ENCODE data around the gene PLXNB2. TPM values are rescaled to one million over a fixed set of nuclear protein-coding genes. Genes with fewer than 3 reads are reported as not detected.
A peak's percentile ranks its signal among the peaks of the same experiment; 100 is the strongest.
"Not testable (repeated sequence)": the region's sequence is repeated elsewhere in the genome, so short reads cannot be mapped to it uniquely, and the experiment has no call there.

Gene PLXNB2
- total RNA-seq, 1 experiment from 2014 or later: 42.4 TPM

DNA sequence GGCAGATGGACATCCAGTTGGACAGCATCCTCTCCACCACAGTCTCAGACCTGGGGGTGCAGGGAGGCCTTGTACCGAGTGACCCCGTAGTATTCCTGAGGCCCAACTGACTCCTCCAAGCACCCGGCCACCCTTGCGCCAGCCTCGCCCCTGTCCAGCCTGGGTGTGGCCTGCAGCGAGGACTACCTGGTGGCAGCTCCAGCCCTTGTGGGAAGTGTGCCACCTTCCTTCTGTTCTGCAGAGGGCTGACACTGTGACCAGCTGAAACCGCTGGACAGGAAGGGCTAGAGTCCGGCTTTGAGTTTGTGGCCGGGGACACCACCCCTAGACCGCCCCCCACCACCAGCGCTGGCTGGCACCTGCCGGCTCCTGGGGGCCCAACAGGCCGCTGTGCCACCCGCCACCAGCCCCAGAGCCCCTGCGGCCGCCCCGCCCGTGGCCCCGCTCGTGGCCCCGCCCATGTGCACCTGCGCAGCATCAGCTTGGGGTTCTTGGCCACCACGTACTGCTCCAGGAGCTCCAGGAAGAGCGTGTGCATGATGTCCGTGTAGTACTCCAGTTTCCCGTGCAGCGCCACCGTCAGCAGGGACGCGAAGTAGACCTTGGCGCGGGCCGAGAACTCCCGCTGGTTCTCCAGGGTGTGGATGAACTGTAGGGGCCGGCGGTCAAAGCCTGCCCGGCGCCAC, 27.3 kb downstream of the PLXNB2 start:
- no peak for DNase-seq (ENCODE audit: low spot score)

- no peak for DNase-seq (ENCODE audit: low spot score)
These were observed 28.4 kb downstream of the PLXNB2 start for GRCh38 chr22:50278956-50279619.

- DNase-seq (ENCODE audit: low spot score): no peak
These were observed 29.0 kb downstream of the PLXNB2 start for GRCh38 chr22:50278461-50278860.

DNA sequence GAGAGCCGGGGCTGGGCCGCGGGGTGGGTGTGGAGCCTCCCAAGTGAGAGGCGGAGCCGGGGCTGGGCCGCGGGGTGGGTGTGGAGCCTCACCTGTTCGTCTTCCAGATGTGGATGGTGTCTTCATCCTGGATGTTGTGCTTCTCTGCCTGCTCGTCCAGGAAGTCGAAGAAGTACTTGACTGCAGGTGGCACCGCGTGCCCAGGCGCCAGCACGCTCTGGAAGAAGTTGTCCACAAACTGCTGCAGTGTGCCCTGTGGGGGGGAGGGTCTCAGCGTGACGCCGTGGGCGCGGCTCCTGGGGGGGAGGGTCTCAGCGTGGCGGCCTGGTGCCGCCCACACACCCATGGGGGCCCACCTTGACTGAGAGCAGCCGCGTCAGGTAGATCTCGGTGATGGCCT, 29.7 kb downstream of the PLXNB2 start:
- DNase-seq (ENCODE audit: low spot score): no peak

GRCh38 chr22:50276143-50276542, 31.3 kb downstream of the PLXNB2 start:
- DNase-seq (ENCODE audit: low spot score): no peak

GRCh38 chr22:50275181-50276055, 32.0 kb downstream of the PLXNB2 start:
- no peak for DNase-seq (ENCODE audit: low spot score)

GRCh38 chr22:50274771-50275170, 32.7 kb downstream of the PLXNB2 start:
- no peak for DNase-seq (ENCODE audit: low spot score)

DNA sequence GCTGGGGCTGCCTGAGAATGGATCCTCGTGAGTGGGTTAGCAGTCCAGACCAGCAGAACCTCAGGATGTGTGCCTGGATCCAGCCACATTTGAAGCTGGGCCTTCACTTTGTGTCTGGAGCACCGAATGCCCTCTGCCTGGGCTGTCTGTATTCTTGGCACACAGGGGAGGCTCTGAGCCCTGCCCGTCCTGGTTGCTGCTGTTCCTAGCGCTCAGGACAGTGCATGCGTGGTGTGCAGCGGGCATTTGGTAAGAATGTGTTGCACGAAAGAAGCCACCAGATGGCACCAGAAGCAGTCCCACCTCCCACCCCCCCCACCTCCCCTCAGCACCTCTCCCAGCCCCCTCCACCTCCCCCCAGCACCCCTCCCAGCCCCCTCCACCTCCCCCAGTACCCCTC, 33.1 kb downstream of the PLXNB2 start:
- DNase-seq (ENCODE audit: low spot score): peak; percentile 44

- not testable (repeated sequence) for DNase-seq (ENCODE audit: low spot score)
These were observed 33.7 kb downstream of the PLXNB2 start for GRCh38 chr22:50273781-50274180.

- DNase-seq (ENCODE audit: low spot score): not testable (repeated sequence)
These were observed 34.1 kb downstream of the PLXNB2 start for GRCh38 chr22:50273352-50273751.

GRCh38 chr22:50272044-50272802, 35.2 kb downstream of the PLXNB2 start:
- no peak for DNase-seq (ENCODE audit: low spot score)

- DNase-seq (ENCODE audit: low spot score): no peak
These were observed 35.9 kb downstream of the PLXNB2 start for GRCh38 chr22:50271519-50271970.

DNA sequence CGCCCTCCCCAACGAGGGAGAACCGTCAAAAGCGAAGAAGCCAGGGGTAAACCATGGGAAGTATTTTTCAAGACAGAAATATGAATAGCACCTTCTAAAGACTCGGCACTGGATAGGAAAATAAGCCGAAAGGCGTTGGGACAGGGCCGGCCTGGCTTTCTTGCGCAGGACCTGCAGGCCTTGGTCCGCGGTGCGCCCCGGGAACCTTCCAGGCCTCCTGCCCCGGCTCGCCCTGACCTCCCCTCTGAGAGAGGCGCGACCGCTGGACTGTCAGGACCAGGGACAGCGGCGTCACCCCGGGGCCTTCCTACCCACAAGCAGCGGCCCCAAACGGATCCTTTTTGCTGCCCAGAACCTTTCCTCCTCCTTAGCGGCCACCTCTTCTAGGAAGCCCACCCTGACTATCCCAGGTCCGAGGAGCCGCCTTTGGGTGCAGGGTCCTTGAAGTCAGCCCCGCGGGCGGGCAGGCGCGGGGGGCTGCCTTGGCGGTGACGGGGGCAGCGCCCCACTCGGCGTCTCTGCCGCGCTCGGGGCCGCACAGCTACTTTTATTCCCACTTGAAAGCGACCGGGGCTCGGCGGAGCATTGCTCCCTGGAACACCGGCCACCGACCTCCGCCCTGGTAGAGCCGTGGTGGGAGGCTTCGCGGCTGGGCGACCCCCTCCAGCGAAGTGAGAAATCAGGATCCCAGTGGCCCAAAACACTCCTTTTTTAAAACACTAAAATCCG, 36.6 kb downstream of the PLXNB2 start:
- DNase-seq (ENCODE audit: low spot score): peak; percentile 43

- no peak for DNase-seq (ENCODE audit: low spot score)
These were observed 37.3 kb downstream of the PLXNB2 start, which contains the start of gene MAPK11 for GRCh38 chr22:50269970-50270665. Gene MAPK11, minus strand, starts transcription at chr22:50270380. Its CDS starts 88 bp downstream, at chr22:50270292.

GRCh38 chr22:50269573-50269969, 37.9 kb downstream of the PLXNB2 start:
- DNase-seq (ENCODE audit: low spot score): no peak

- no peak for DNase-seq (ENCODE audit: low spot score)
These were observed 38.8 kb downstream of the PLXNB2 start for GRCh38 chr22:50268655-50269113.

- DNase-seq (ENCODE audit: low spot score): no peak
These were observed 39.7 kb downstream of the PLXNB2 start for GRCh38 chr22:50267591-50268390.

DNA sequence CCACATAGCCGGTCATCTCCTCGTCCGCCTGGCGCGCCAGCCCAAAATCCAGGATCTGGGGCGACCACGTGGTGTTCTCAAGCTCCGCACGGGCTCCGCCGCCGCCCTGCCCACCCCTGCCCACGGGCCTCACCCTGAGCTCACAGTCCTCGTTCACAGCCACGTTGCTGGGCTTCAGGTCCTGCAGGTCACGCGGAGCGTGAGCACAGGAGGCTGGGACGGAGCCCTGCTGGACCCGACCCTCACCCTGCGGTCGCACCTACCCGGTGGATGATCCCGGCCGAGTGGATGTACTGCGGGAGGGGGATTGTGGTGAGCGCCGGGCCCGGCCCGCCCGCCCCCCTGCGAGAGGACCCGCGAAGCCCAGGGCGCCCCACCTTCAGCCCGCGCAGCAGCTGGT, 40.5 kb downstream of the PLXNB2 start:
- no peak for DNase-seq (ENCODE audit: low spot score)

- no peak for DNase-seq (ENCODE audit: low spot score)
These were observed 42.3 kb downstream of the PLXNB2 start for GRCh38 chr22:50264946-50265669.

Data from H4 (cell line).